Iris pigment epithelial cell (primary cell): ENCODE data around the gene STIP1.

Experiments
- DNase-seq: peaks from one replicate; pipeline ENCODE4 v3.0.0-alpha.2; 2011; ENCODE audit warnings: low read depth

Gene STIP1

DNA sequence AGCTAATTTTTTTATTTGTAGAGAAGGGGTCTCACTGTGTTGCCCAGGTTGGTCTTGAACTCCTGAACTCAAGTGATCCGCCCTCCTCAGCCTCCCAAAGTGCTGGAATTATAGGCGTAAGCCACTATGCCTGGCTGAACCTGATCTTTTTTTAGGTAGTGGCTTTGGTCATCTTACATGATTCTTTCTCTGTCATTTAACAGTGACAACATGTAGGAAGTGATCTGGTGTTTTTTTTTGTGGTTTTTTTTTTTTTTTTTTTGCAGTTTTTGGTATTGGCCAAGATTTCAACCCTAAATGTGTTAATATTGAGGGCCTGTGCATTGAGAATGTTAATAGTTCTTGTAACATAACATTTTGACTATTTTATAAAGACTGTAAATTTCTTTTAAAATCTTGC lies 12.5 kb downstream of the STIP1 start:
- DNase-seq, result no peak

DNA sequence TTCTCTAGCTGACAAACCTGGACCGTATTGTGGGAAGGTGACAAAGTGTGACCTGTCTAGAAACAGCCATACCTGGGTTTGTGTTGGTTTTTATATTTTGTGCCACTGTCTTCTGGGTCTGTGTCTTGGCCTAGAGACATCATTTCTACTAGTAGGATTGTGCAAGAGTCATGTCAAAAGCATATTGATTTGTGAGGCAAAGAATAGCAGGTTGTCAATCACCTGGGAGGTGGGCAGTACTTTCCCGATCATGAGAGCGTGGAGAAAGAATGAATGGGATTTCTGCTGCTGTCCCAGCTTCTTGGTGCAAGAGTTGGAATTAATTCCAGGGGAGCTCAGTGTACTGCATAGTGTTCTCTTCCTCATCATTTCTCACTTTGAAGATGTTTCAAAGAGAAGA lies 15.6 kb downstream of the STIP1 start:
- no peak for DNase-seq

- DNase-seq, result no peak
Observed at GRCh38 chr11:64202992-64203391, 17.0 kb downstream of the STIP1 start.

- DNase-seq, result no peak
Observed at GRCh38 chr11:64203421-64204079, 17.6 kb downstream of the STIP1 start.

GRCh38 chr11:64204080-64204440 lies 18.1 kb downstream of the STIP1 start:
- no peak for DNase-seq

GRCh38 chr11:64204464-64204989 lies 18.6 kb downstream of the STIP1 start:
- DNase-seq, result peak; percentile 98

DNA sequence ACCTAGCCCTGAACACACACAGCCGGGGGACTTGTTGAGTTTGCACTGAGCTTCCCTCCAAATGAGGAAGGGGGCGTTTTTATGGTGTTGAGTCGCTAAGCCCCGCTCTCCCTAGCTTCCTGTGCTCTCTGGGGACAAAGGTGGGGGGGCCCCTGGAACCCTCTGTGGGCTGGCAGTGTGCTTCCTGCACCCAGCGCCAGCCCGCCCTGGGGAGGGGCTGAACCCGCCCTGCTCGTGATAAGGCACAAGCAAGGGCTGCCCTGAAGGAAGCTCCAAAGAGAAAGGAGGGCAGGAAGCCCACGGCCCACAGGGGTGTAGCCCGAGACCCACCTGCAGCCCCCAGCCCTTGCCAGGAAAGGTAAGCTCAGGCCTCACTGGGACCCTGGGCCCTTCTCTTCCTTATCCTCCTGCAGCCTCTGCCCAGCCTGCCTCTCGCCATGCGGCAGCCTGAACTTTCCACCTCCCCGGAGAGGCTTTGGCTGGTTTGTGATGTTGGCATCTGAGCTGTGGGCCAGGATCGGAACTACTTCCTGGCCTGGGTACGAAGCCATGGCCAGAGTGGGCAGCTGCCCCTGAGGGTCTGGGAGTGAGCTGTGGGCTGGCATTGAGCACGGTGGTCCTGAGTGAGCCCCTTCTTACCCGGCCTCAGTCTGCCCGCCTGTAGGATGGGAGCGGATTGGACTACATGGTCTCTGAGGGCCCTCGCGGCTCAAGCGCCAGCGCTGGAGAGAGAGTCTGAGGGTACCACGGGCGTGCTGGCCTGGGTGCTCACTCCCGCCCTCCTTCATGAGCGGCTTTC lies 20.7 kb downstream of the STIP1 start, which contains the start of gene FERMT3:
Gene FERMT3, plus strand, starts transcription at position 265 of the 799 bp plus-strand sequence. CDS start 644 bp downstream, outside the sequence.
- DNase-seq, result no peak

- peak; percentile 70 for DNase-seq
Observed at GRCh38 chr11:64207256-64208085, 21.5 kb downstream of the STIP1 start.

GRCh38 chr11:64208086-64208795 lies 22.3 kb downstream of the STIP1 start:
- no peak for DNase-seq

- DNase-seq, result no peak
Observed at GRCh38 chr11:64208796-64209562, 23.0 kb downstream of the STIP1 start.

DNA sequence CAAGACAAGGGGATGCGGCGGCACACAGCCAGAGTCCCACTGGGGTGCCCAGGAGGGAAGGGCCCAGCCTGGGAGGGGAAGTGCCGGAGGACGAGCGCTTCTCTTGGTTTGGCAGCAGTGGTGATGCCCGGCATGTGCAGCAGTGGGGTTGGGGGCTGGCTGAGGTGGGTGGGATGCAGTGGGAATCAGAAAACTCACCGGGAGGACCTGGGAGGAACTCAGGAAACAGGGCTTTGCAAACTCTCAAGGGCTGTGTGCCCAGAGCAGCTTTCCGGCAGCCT lies 23.5 kb downstream of the STIP1 start:
- DNase-seq, result no peak

GRCh38 chr11:64210301-64211020 lies 24.5 kb downstream of the STIP1 start:
- DNase-seq, result no peak

- DNase-seq, result no peak
Observed at GRCh38 chr11:64211181-64211872, 25.4 kb downstream of the STIP1 start.

GRCh38 chr11:64216879-64217278 lies 30.9 kb downstream of the STIP1 start:
- no peak for DNase-seq

DNA sequence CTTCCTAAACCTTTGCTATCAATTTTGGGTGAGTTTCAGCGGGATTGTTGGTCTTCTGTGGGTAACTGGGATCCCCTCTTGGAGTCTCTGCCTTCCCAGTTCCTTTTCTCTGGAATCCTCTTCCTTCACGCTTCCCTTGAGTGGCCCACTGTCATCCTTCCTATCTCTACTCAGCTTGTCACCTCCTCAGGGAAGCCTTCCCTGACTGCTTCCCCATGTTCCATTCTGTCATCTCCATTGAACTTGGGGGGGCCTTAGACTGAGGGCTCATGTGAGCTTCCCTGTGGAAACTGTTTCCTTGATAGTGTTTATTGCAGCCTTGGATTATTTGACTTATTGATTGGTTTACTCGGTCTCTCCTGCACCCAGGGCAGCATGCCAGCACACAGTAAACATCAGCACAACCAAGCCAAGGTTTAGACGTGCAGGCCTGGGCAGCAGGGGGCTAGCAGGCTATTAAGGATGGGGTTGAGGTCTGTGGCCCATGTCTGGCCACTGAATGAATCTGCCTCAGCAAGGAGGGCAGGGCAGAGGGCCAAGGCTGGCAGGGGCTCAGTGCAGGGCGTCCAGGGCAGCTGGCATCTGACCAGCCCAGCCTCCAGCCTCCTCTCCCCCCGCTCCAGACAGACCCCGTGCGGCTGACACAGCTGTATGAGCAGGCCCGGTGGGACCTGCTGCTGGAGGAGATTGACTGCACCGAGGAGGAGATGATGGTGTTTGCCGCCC lies 32.8 kb downstream of the STIP1 start:
- no peak for DNase-seq

- DNase-seq, result no peak
Observed at GRCh38 chr11:64219354-64219684, 33.3 kb downstream of the STIP1 start.

- no peak for DNase-seq
Observed at GRCh38 chr11:64219755-64220154, 33.8 kb downstream of the STIP1 start.

DNA sequence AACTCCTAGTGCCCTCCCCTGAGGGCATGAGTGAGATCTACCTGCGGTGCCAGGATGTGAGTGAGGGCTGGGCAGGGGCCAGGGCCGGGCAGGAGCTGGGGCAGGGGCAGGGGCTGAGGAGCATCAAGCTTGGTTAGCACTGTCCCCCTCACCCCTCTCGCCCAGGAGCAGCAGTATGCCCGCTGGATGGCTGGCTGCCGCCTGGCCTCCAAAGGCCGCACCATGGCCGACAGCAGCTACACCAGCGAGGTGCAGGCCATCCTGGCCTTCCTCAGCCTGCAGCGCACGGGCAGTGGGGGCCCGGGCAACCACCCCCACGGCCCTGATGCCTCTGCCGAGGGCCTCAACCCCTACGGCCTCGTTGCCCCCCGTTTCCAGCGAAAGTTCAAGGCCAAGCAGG lies 34.3 kb downstream of the STIP1 start:
- no peak for DNase-seq

GRCh38 chr11:64220798-64221197 lies 34.8 kb downstream of the STIP1 start:
- no peak for DNase-seq

- DNase-seq, result no peak
Observed at GRCh38 chr11:64222651-64223000, 36.7 kb downstream of the STIP1 start.
